HCT116 (cell line): ENCODE results near the gene ICOS. TPM values are rescaled to one million over a fixed set of nuclear protein-coding genes. Genes with fewer than 3 reads are reported as not detected.

Experiments used
- ATAC-seq: fragments of 200-7000 bp; cut with Tn5 transposase; 2 replicates; pipeline ENCODE4 v1.9.1; 2020; ENCODE audit warnings: mild to moderate bottlenecking, moderate library complexity
- BruUV-seq: library from RNA; stranded (reverse); fragments of 400-500 nt; replicated peaks from 2 replicates; lab custom pipeline; 2021; lab: Mats Ljungman, UMichigan
- CTCF ChIA-PET: fragments of 300-600 bp; sonication (Branson Sonifier 250); formaldehyde crosslinking; loops from one replicate; lab custom pipeline; 2021; ENCODE audit warnings: antibody characterized with exemption; lab: Charles Lee
- POLR2A ChIA-PET: fragments of 300-600, 350-600 bp; sonication (Branson Sonifier 250); formaldehyde crosslinking; loops from one replicate; lab custom pipeline; 2021; ENCODE audit warnings: antibody characterized with exemption; lab: Charles Lee
- RAD21 ChIA-PET, 2 experiments: fragments of 300-600 bp; sonication (Branson Sonifier 250); formaldehyde crosslinking; loops; one replicate each; lab custom pipeline; 2023; ENCODE audit warnings: low total read pairs in 2 of 2; ENCODE audit not compliant: uncharacterized antibody in 2 of 2, unreplicated experiment in 2 of 2, low non-redundant PET in 1 of 2; lab: Charles Lee
- DNase-seq: peaks from one replicate; pipeline ENCODE4 v3.0.0-alpha.2; 2010; ENCODE audit warnings: low read depth, low spot score
- H2AFZ ChIP-seq: fragments of 200-600 bp; shearing (Covaris generic), sonication (generic); 2 replicates; pipeline ENCODE4 v1.6.1; 2017; ENCODE audit warnings: low read depth, mixed run types, mixed read lengths, antibody characterized with exemption, low read length; ENCODE audit not compliant: poor library complexity, severe bottlenecking
- H3K27ac ChIP-seq: 2 replicates; pipeline ENCODE4 v1.5.1; 2012; ENCODE audit warnings: low read depth, low read length
- H3K27me3 ChIP-seq: fragments of 200-600 bp; sonication (generic); 2 replicates; pipeline ENCODE4 v1.6.1; 2016; ENCODE audit warnings: mixed run types, low read length, mixed read lengths; ENCODE audit not compliant: insufficient read depth
- H3K36me3 ChIP-seq, 2 experiments: fragments of 200-500 bp in 1 of 2; fragments of 200-600 bp in 1 of 2; sonication (Bioruptor generic) in 1 of 2; sonication (generic) in 1 of 2; 2 replicates each; pipeline versions ENCODE4 v1.5.1 to v1.6.1; 2014 to 2016; ENCODE audit warnings: low read length in 2 of 2, inconsistent platforms in 1 of 2, mixed read lengths in 1 of 2, mixed run types in 1 of 2; ENCODE audit not compliant: insufficient read depth in 2 of 2, control insufficient read depth in 1 of 2
- H3K4me1 ChIP-seq, 2 experiments: fragments of 200-600 bp in 1 of 2; sonication (generic) in 1 of 2; 2 replicates each; pipeline versions ENCODE4 v1.5.1 to v1.6.1; 2012 to 2017; ENCODE audit warnings: low read length in 2 of 2, inconsistent platforms in 1 of 2, mild to moderate bottlenecking in 1 of 2, mixed read lengths in 1 of 2, mixed run types in 1 of 2, moderate library complexity in 1 of 2; ENCODE audit not compliant: insufficient read depth in 2 of 2, control insufficient read depth in 1 of 2
- H3K4me2 ChIP-seq: fragments of 200-600 bp; sonication (generic); 2 replicates; pipeline ENCODE4 v1.6.1; 2017; ENCODE audit warnings: mixed run types, low read length, mixed read lengths
- H3K4me3 ChIP-seq, 2 experiments: fragments of 200-600 bp in 1 of 2; sonication (generic) in 1 of 2; replicated peaks in 1 of 2; 2 replicates each; pipeline ENCODE4 v1.5.1; 2011 to 2016; ENCODE audit warnings: low read length in 2 of 2, control low read depth in 1 of 2, low read depth in 1 of 2, mild to moderate bottlenecking in 1 of 2, mixed read lengths in 1 of 2, mixed run types in 1 of 2
- H3K79me2 ChIP-seq: fragments of 200-600 bp; sonication (generic); 2 replicates; pipeline ENCODE4 v1.6.1; 2017; ENCODE audit warnings: mild to moderate bottlenecking, mixed run types, low read length, moderate library complexity, mixed read lengths; ENCODE audit not compliant: insufficient read depth
- H3K9ac ChIP-seq: fragments of 200-600 bp; sonication (generic); 2 replicates; pipeline ENCODE4 v1.6.1; 2016; ENCODE audit warnings: low read length, mixed read lengths
- H3K9me2 ChIP-seq: fragments of 200-600 bp; sonication (generic), shearing (Covaris generic); 2 replicates; pipeline ENCODE4 v1.6.1; 2017; ENCODE audit warnings: mixed run types, mild to moderate bottlenecking, moderate library complexity; ENCODE audit not compliant: insufficient read depth
- H3K9me3 ChIP-seq, 2 experiments: fragments of 200-500 bp in 1 of 2; fragments of 200-600 bp in 1 of 2; sonication (Bioruptor generic) in 1 of 2; sonication (generic) in 1 of 2; 2 replicates each; pipeline ENCODE4 v1.6.1; 2014 to 2017; ENCODE audit warnings: low read length in 2 of 2, mixed read lengths in 2 of 2, inconsistent platforms in 1 of 2, low read depth in 1 of 2, mild to moderate bottlenecking in 1 of 2, mixed run types in 1 of 2, moderate library complexity in 1 of 2; ENCODE audit not compliant: control insufficient read depth in 1 of 2, insufficient read depth in 1 of 2
- H4K20me1 ChIP-seq: fragments of 200-600 bp; sonication (generic), shearing (Covaris generic); 2 replicates; pipeline ENCODE4 v1.6.1; 2017; ENCODE audit warnings: mixed run types, mild to moderate bottlenecking, moderate library complexity; ENCODE audit not compliant: insufficient read depth
- CEBPB ChIP-seq: IDR thresholded peaks from 2 replicates; pipeline ENCODE4 v1.6.1; 2012; ENCODE audit warnings: low read depth
- EGR1 ChIP-seq: IDR thresholded peaks from 2 replicates; pipeline ENCODE4 v1.6.1; 2012; ENCODE audit warnings: low read depth
- JUND ChIP-seq: IDR thresholded peaks from 2 replicates; pipeline ENCODE4 v1.6.1; 2012
- POLR2A ChIP-seq: IDR thresholded peaks from 2 replicates; pipeline ENCODE4 v1.7.0; 2011; ENCODE audit warnings: borderline replicate concordance; ENCODE audit not compliant: insufficient read depth, insufficient read length; ENCODE audit errors: extremely low read depth
- SP1 ChIP-seq: IDR thresholded peaks from 2 replicates; pipeline ENCODE4 v1.6.1; 2012; ENCODE audit warnings: low read depth
- YY1 ChIP-seq: IDR thresholded peaks from 2 replicates; pipeline ENCODE4 v1.6.1; 2011; ENCODE audit warnings: low read length, low read depth, moderate library complexity, mild to moderate bottlenecking; ENCODE audit not compliant: insufficient replicate concordance; ENCODE audit errors: extremely low read depth
- ZNF274 ChIP-seq: fragments of 200-500 bp; sonication (Bioruptor generic); IDR thresholded peaks from 2 replicates; pipeline ENCODE4 v1.6.1; 2014; ENCODE audit warnings: mild to moderate bottlenecking, low read depth, low read length, inconsistent platforms
- intact Hi-C: fragments of 100-400 bp; cut with micrococcal nuclease; formaldehyde crosslinking; loops from 2 replicates; pipeline ENCODE4 v1.10.0; 2022
- total RNA-seq: library from RNA; stranded (reverse); gene quantifications from one replicate; pipeline ENCODE4 v1.2.1, GENCODE V29; 2021; ENCODE audit not compliant: unreplicated experiment

Gene ICOS
- total RNA-seq, 1 experiment from 2014 or later = not detected

GRCh38 chr2:203900253-203900652 lies 36.3 kb upstream of the ICOS start:
- intact Hi-C loops = no loop called here
- ChIA-PET POLR2A (no interaction called here), CTCF (no interaction called here), RAD21 (no interaction called here)
- BruUV-seq = no TSS peak
- no peaks in the 10 kb centered on the region for H4K20me1 ChIP-seq
- H3K79me2 ChIP-seq = no peaks in the 10 kb centered on the region
- ATAC-seq = no peak
- H3K4me3 ChIP-seq = no peak overlapping the region
- no peaks in the 10 kb centered on the region for H3K9me2 ChIP-seq
- H3K27me3 ChIP-seq = no peaks in the 10 kb centered on the region
- DNase-seq = no peak
- H3K9me3 ChIP-seq = peaks cover 5 to 7% of the 10 kb centered on the region in 2 experiments; a peak in 2 of 4 replicates
- H3K36me3 ChIP-seq = no peaks in the 10 kb centered on the region
- no peak overlapping the region for H3K27ac ChIP-seq
- H2AFZ ChIP-seq = no peak overlapping the region
- TF ChIP-seq EGR1 (no peak), SP1 (no peak)
- H3K9ac ChIP-seq = no peak overlapping the region
- H3K4me2 ChIP-seq = no peak overlapping the region
- H3K4me1 ChIP-seq = no peaks in the 10 kb centered on the region

- no peaks in the 10 kb centered on the region for H4K20me1 ChIP-seq
- ATAC-seq (no peak), DNase-seq (no peak)
- no peaks in the 10 kb centered on the region for H3K9me2 ChIP-seq
- H3K27me3 ChIP-seq = no peaks in the 10 kb centered on the region
- H3K4me2 ChIP-seq = no peak overlapping the region
- H3K36me3 ChIP-seq = no peaks in the 10 kb centered on the region
- TF ChIP-seq POLR2A = no peak
- no peak for TF ChIP-seq ZNF274
- TF ChIP-seq JUND = no peak
- no peak for TF ChIP-seq YY1
- no peak for TF ChIP-seq EGR1
- TF ChIP-seq SP1 = no peak
- no peak for TF ChIP-seq CEBPB
- no peak overlapping the region for H3K4me3 ChIP-seq
- H3K9me3 ChIP-seq = peaks cover 5 to 7% of the 10 kb centered on the region in 2 experiments; a peak in 2 of 4 replicates
- no peaks in the 10 kb centered on the region for H3K4me1 ChIP-seq
- ChIA-PET CTCF (no interaction called here), POLR2A (no interaction called here), RAD21 (no interaction called here)
- no peak overlapping the region for H2AFZ ChIP-seq
- H3K79me2 ChIP-seq = no peaks in the 10 kb centered on the region
- intact Hi-C loops = no loop called here
- no TSS peak for BruUV-seq
- H3K27ac ChIP-seq = no peak overlapping the region
- H3K9ac ChIP-seq = no peak overlapping the region
These were observed 32.5 kb upstream of the ICOS start for GRCh38 chr2:203904022-203904421.
